Measurements from ENCODE around the gene TRAF5.

Gene TRAF5

GRCh38 chr1:211328084-211328694 is 1.6 kb downstream of the TRAF5 start:
- no peak for DNase-seq

- DNase-seq, result no peak
Observed at GRCh38 chr1:211328866-211329475, 2.3 kb downstream of the TRAF5 start.

GRCh38 chr1:211329764-211330201 is 3.1 kb downstream of the TRAF5 start:
- no peak for DNase-seq

- no peak for DNase-seq
Observed at GRCh38 chr1:211330282-211330936, 3.8 kb downstream of the TRAF5 start.

GRCh38 chr1:211331011-211331709 is 4.5 kb downstream of the TRAF5 start:
- no peak for DNase-seq

GRCh38 chr1:211332036-211332616 is 5.5 kb downstream of the TRAF5 start:
- no peak for DNase-seq

GRCh38 chr1:211332830-211333229 is 6.2 kb downstream of the TRAF5 start:
- no peak for DNase-seq

- no peak for DNase-seq
Observed at GRCh38 chr1:211333906-211334305, 7.3 kb downstream of the TRAF5 start.

GRCh38 chr1:211334986-211335385 is 8.4 kb downstream of the TRAF5 start:
- DNase-seq, result no peak

- no peak for DNase-seq
Observed at GRCh38 chr1:211335522-211336157, 9.0 kb downstream of the TRAF5 start.

GRCh38 chr1:211336161-211336560 is 9.5 kb downstream of the TRAF5 start:
- no peak for DNase-seq

- no peak for DNase-seq
Observed at GRCh38 chr1:211336775-211337174, 10.1 kb downstream of the TRAF5 start.

- no peak for DNase-seq
Observed at GRCh38 chr1:211337430-211338223, 11.0 kb downstream of the TRAF5 start.

- no peak for DNase-seq
Observed at GRCh38 chr1:211338224-211338620, 11.6 kb downstream of the TRAF5 start.

GRCh38 chr1:211339631-211340041 is 13.0 kb downstream of the TRAF5 start:
- no peak for DNase-seq

GRCh38 chr1:211340622-211341507 is 14.2 kb downstream of the TRAF5 start:
- DNase-seq, result no peak

GRCh38 chr1:211341999-211342398 is 15.4 kb downstream of the TRAF5 start:
- no peak for DNase-seq

GRCh38 chr1:211343607-211344006 is 17.0 kb downstream of the TRAF5 start:
- DNase-seq, result no peak

GRCh38 chr1:211344152-211344618 is 17.6 kb downstream of the TRAF5 start:
- DNase-seq, result no peak

- no peak for DNase-seq
Observed at GRCh38 chr1:211345719-211346118, 19.1 kb downstream of the TRAF5 start.

Measured in effector CD4-positive, alpha-beta T cell (primary cell).